GM18526 (cell line): Measurements from ENCODE around the gene SPRYD3.

Experiments
- POLR2A ChIP-seq: IDR thresholded peaks from 3 replicates; pipeline ENCODE4 v1.6.1; 2011; ENCODE audit not compliant: insufficient read length; ENCODE audit errors: extremely low read depth

The SPRYD3 gene

DNA sequence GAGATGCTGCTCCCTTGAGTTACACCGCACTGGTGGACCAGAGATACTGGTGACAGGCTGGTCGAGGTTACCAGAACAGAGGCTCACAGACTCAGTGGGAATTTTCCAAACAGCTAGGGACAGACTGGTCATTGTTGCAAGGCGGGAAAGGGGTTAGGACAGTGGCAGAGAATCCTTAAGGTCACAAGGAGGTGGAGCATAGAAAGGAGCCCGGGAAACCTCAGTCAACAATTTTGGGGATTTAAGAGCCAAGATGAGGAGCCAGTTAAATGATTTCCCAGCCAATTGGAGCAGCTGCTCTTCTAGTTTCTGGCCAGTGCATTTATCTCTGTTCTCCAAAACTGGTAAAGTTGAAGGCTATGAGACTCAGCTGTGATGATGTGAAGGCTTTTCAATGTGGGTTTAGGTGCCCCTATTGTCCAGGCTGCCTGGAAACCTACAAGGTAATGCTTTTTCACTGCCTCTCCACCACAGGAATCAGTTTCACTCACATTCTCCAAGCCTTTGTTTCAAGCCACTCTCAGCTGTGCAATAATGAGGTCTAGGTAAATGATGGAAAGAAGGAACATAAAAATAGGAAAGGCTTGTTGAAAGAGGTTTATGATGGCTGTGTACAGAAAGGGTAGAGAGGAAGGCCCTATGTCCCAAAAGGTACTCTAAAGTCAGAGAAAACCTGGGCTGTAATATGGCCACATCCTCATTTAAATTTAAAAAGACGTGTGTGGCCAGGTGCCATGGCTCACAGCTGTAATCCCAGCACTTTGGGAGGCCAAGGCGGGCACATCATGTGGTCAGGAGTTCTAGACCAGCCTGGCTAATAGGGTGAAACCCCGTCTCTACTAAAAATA is 36.4 kb downstream of the SPRYD3 start:
- no peak for TF ChIP-seq POLR2A

DNA sequence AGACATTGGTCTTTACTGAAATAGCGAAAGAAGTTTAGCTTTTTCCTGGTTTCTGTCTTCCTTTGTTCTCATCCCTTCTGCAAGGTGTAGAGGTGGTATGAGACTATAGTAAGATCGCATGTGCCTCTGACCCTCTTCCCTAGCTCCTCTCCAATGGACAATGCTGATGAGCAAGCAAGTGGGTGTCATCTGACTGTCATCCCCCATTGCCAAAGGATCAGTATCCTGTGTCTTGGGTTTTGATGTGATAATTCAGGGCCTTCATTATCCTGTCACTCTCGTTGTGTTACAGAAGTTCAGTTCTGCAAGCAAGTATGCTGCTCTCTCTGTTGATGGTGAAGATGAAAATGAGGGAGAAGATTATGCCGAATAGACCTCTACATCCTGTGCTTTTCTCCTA is 39.3 kb downstream of the SPRYD3 start:
- no peak for TF ChIP-seq POLR2A

DNA sequence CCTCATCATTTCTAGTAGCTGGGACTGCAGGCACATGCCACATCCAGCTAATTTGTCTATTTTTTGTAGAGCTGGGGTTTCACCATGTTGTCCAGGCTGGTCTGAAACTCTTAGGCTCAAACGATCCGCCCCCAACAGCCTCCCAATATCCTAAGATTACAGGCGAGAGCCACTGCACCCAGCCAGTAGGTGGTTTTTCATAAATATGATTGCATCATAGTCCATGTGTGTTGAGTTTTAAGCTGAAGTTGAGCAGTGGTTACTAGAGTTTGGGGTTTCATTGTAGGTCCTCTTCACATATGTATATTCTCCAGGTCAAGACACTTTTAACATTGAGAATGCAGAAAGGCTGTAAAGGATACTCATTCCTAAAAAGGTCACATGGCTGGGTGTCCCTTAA is 42.4 kb downstream of the SPRYD3 start:
- no peak for TF ChIP-seq POLR2A

DNA sequence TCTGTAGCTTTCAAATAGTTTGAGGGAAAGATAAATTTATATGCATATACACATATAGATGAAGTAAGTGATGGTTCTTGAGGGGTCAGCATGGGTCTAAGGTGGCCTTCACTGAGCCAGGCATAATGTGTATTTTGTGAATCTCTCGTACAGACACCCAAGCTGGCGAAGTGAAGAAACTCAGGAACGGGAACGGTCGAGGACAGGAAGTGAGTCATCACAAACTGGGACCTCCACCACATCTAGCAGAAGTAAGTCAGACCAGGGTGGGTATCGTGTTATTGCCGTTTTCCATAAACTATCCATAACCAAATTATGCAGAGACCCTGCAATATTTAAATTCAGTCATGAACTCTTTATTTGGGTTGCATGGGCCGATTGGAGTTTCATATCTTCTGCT is 44.7 kb downstream of the SPRYD3 start:
- no peak for TF ChIP-seq POLR2A

DNA sequence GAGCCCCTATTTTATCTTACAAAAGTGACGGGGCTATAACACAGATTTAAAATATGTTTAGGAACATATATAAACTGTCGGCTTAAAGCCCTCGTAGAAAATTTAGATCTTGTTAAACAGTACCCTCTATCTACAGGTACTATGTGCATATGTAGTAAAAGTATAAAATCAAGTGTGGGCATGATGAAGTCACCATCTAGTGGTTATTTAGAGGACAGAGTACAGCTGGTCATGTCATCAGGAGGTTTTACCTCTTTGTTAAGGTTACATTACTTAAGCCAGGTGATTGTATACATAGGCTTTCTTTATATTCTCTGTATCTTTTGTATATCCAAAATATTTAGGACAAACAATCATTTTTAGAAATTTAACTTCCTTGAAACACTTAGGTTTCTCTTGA is 47.6 kb downstream of the SPRYD3 start:
- TF ChIP-seq POLR2A, result no peak

DNA sequence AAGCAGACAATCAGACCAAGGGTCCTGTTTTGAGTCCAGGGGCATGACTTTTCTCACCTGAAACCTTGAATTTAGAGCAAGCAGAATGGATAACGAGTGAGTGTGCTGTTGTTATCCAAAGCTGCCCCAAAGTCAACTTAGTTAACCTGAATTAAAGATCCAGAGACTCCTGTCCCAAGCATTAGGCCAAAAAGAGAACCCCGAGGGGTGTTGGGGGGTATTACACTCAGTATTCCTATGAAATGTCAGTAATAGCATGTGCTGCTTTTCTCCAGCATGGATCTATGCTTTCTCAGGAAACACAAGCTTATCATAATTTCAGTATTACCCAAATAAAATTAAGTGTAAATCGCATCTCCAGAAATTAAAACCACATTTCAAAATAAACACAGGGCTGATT is 53.9 kb downstream of the SPRYD3 start:
- no peak for TF ChIP-seq POLR2A

DNA sequence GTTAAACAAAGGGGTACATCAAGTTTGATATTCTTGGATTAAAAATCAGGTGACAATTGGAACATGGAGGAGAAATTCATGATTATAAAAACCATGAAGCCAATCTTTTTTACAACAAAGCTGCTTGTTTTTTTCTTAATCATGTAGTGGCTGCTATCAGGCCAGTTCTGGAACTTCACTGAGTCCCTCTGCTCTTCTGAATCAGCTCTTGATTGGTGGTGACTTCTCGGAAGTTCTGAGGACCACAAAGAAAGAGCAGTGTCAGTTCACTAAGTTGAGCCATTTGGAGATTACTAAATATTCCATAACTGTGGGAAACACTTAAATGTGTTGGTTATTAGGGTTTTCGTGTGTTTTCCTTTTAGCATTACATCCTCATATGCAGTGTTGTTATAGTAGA is 64.5 kb downstream of the SPRYD3 start:
- TF ChIP-seq POLR2A, result no peak
